CD8-positive, alpha-beta memory T cell (primary cell): Measurements from ENCODE around the gene OGFOD2. TPM values are rescaled to one million over a fixed set of nuclear protein-coding genes. Genes with fewer than 3 reads are reported as not detected.
"Not testable (repeated sequence)": the region's sequence is repeated elsewhere in the genome, so short reads cannot be mapped to it uniquely, and the experiment has no call there.

Source experiments
- CTCF ChIA-PET: fragments of 350-600 bp; sonication (Branson Sonifier 250); formaldehyde crosslinking; loops from one replicate; lab custom pipeline; 2021; ENCODE audit warnings: antibody characterized with exemption; lab: Charles Lee
- POLR2A ChIA-PET: fragments of 350-600 bp; sonication (Branson Sonifier 250); formaldehyde crosslinking; loops from one replicate; lab custom pipeline; 2021; ENCODE audit warnings: antibody characterized with exemption; lab: Charles Lee
- DNase-seq, 5 donors: peaks; one replicate each; pipeline versions ENCODE4 v3.0.0 to v3.0.0-alpha.2; 2020 to 2022; ENCODE audit warnings: mixed read lengths in 1 of 5
- H3K27ac ChIP-seq: one replicate; pipeline ENCODE4 v1.7.0; 2013; ENCODE audit warnings: low read depth, mild to moderate bottlenecking, low read length, moderate library complexity
- H3K27me3 ChIP-seq: 2 replicates; pipeline ENCODE4 v1.7.0; 2013; ENCODE audit warnings: low read length, mild to moderate bottlenecking; ENCODE audit not compliant: insufficient read depth, poor library complexity, severe bottlenecking
- H3K36me3 ChIP-seq: 2 replicates; pipeline ENCODE4 v1.7.0; 2013; ENCODE audit warnings: mild to moderate bottlenecking, low read length, moderate library complexity; ENCODE audit not compliant: insufficient read depth
- H3K4me1 ChIP-seq: 2 replicates; pipeline ENCODE4 v1.7.0; 2013; ENCODE audit warnings: mild to moderate bottlenecking, low read length, moderate library complexity; ENCODE audit not compliant: insufficient read depth
- H3K4me3 ChIP-seq: 2 replicates; pipeline ENCODE4 v1.7.0; 2013; ENCODE audit warnings: mild to moderate bottlenecking, low read length
- H3K9me3 ChIP-seq: 2 replicates; pipeline ENCODE4 v1.7.0; 2013; ENCODE audit warnings: mild to moderate bottlenecking, low read length
- H3K27ac Mint-ChIP-seq, 8 donors: one replicate each; pipeline ENCODE4 v1.8.0; 2020 to 2021; ENCODE audit warnings: mixed read lengths in 8 of 8, mild to moderate bottlenecking in 6 of 8, inconsistent platforms in 3 of 8, moderate library complexity in 3 of 8
- H3K27me3 Mint-ChIP-seq, 2 donors: one replicate each; pipeline ENCODE4 v1.8.0; 2020 to 2021; ENCODE audit warnings: mixed read lengths in 2 of 2, mild to moderate bottlenecking in 1 of 2, moderate library complexity in 1 of 2
- H3K36me3 Mint-ChIP-seq, 3 donors: one replicate each; pipeline ENCODE4 v1.8.0; 2020 to 2021; ENCODE audit warnings: mixed read lengths in 3 of 3, inconsistent platforms in 1 of 3, mild to moderate bottlenecking in 1 of 3
- H3K4me1 Mint-ChIP-seq, 3 donors: one replicate each; pipeline ENCODE4 v1.8.0; 2020 to 2021; ENCODE audit warnings: mixed read lengths in 3 of 3, inconsistent platforms in 1 of 3, mild to moderate bottlenecking in 1 of 3
- H3K4me3 Mint-ChIP-seq, 7 donors: one replicate each; pipeline ENCODE4 v1.8.0; 2020 to 2021; ENCODE audit warnings: mixed read lengths in 7 of 7, mild to moderate bottlenecking in 6 of 7, moderate library complexity in 4 of 7, inconsistent platforms in 2 of 7
- H3K9me3 Mint-ChIP-seq, 5 donors: one replicate each; pipeline ENCODE4 v1.8.0; 2020 to 2022; ENCODE audit warnings: mixed read lengths in 5 of 5, mild to moderate bottlenecking in 3 of 5, moderate library complexity in 2 of 5, inconsistent platforms in 1 of 5
- polyA plus RNA-seq: library from polyadenylated mRNA; unstranded; fragments of 300-500 nt; fragmentation: Illumina TruSeq; gene quantifications from one replicate; pipeline ENCODE4 v1.2.3, GENCODE V29; 2021
- total RNA-seq, 2 experiments: library from RNA; stranded (reverse); gene quantifications; one replicate each; pipeline ENCODE4 v1.2.3, GENCODE V29; 2021

The OGFOD2 gene
- total and polyA plus RNA-seq, 3 experiments from 2014 or later: 14.9 to 29.5 (median 27.7) TPM

- Mint-ChIP-seq H3K36me3 (peaks cover 0 to 2% (median 0%) of the 10 kb centered on the region in 3 donors), H3K4me3 (no peak overlapping the region), H3K27ac (peak overlapping the region in 1 of 8 donors; percentile 61), H3K4me1 (no peaks in the 10 kb centered on the region), H3K27me3 (no peaks in the 10 kb centered on the region), H3K9me3 (no peaks in the 10 kb centered on the region)
- Histone ChIP-seq H3K9me3 (no peaks in the 10 kb centered on the region), H3K27ac (no peak overlapping the region), H3K4me3 (no peak overlapping the region), H3K4me1 (no peaks in the 10 kb centered on the region), H3K27me3 (no peaks in the 10 kb centered on the region), H3K36me3 (no peaks in the 10 kb centered on the region)
- DNase-seq: no peak
- POLR2A ChIA-PET: no interaction called here
- CTCF ChIA-PET: interaction anchor here (0.8 kb wide), 1 partner anchor 303 kb away, joined by 3 read pairs; no protein-coding TSS in a partner anchor
Measured at GRCh38 chr12:122935318-122935717, 39.7 kb upstream of the OGFOD2 start.

- Mint-ChIP-seq H3K27ac (peak overlapping the region in 1 of 8 donors; percentile 54), H3K36me3 (peaks cover 0 to 2% (median 0%) of the 10 kb centered on the region in 3 donors), H3K27me3 (no peaks in the 10 kb centered on the region), H3K9me3 (no peaks in the 10 kb centered on the region), H3K4me1 (peaks cover 2 to 5% (median 4%) of the 10 kb centered on the region in 3 donors), H3K4me3 (no peak overlapping the region)
- no peaks in the 10 kb centered on the region for H3K4me1 ChIP-seq
- ChIA-PET POLR2A (no interaction called here), CTCF (no interaction called here)
- DNase-seq: no peak
- H3K27me3 ChIP-seq: no peaks in the 10 kb centered on the region
- H3K9me3 ChIP-seq: no peaks in the 10 kb centered on the region
- no peak overlapping the region for H3K4me3 ChIP-seq
- H3K27ac ChIP-seq: no peak overlapping the region
- H3K36me3 ChIP-seq: no peaks in the 10 kb centered on the region
Measured at GRCh38 chr12:122937622-122938091, 37.4 kb upstream of the OGFOD2 start.

- no peak overlapping the region for H3K27ac ChIP-seq
- H3K36me3 ChIP-seq: no peaks in the 10 kb centered on the region
- no peaks in the 10 kb centered on the region for H3K9me3 ChIP-seq
- no peaks in the 10 kb centered on the region for H3K4me1 ChIP-seq
- Mint-ChIP-seq H3K9me3 (no peaks in the 10 kb centered on the region), H3K4me1 (peaks cover 9 to 12% (median 12%) of the 10 kb centered on the region in 3 donors), H3K27ac (peak overlapping the region in 1 of 8 donors; percentile 4), H3K4me3 (no peak overlapping the region), H3K36me3 (peaks cover 0 to 2% (median 0%) of the 10 kb centered on the region in 3 donors), H3K27me3 (no peaks in the 10 kb centered on the region)
- H3K27me3 ChIP-seq: no peaks in the 10 kb centered on the region
- CTCF ChIA-PET: no interaction called here
- DNase-seq: no peak
- no peak overlapping the region for H3K4me3 ChIP-seq
- POLR2A ChIA-PET: no interaction called here
Measured at GRCh38 chr12:122939125-122939524, 35.9 kb upstream of the OGFOD2 start.

- H3K4me3 ChIP-seq, H3K4me1 ChIP-seq, H3K9me3 Mint-ChIP-seq, H3K36me3 Mint-ChIP-seq, H3K27me3 ChIP-seq, POLR2A ChIA-PET, H3K27me3 Mint-ChIP-seq, H3K27ac ChIP-seq, DNase-seq, H3K27ac Mint-ChIP-seq, H3K36me3 ChIP-seq, H3K9me3 ChIP-seq: not testable (repeated sequence)
- Mint-ChIP-seq H3K4me3 (peak overlapping the region in 1 of 7 donors; percentile 36), H3K4me1 (peaks cover 12 to 14% (median 14%) of the 10 kb centered on the region in 3 donors)
- CTCF ChIA-PET: interaction anchor here (1.2 kb wide), 1 partner anchor 10 kb away, joined by 3 read pairs; no protein-coding TSS in a partner anchor
Measured at GRCh38 chr12:122941351-122941750, 33.7 kb upstream of the OGFOD2 start.

- H3K9me3 Mint-ChIP-seq: no peaks in the 10 kb centered on the region
- ChIA-PET CTCF (interaction anchor here (1.9 kb wide), 1 partner anchor 10 kb away, joined by 5 read pairs; no protein-coding TSS in a partner anchor), POLR2A (no interaction called here)
- no peak overlapping the region for H3K4me3 Mint-ChIP-seq
- no peaks in the 10 kb centered on the region for H3K36me3 ChIP-seq
- peaks cover 6% of the 10 kb centered on the region for H3K4me1 ChIP-seq
- H3K4me1 Mint-ChIP-seq: peaks cover 22 to 25% (median 24%) of the 10 kb centered on the region in 3 donors
- H3K27me3 ChIP-seq: no peaks in the 10 kb centered on the region
- no peak overlapping the region for H3K4me3 ChIP-seq
- H3K27ac ChIP-seq: no peak overlapping the region
- H3K36me3 Mint-ChIP-seq: peaks cover 0 to 3% (median 0%) of the 10 kb centered on the region in 3 donors
- DNase-seq: no peak
- peak overlapping the region in 2 of 8 donors; percentile 11 to 75 for H3K27ac Mint-ChIP-seq
- H3K9me3 ChIP-seq: no peaks in the 10 kb centered on the region
- no peaks in the 10 kb centered on the region for H3K27me3 Mint-ChIP-seq
Measured at GRCh38 chr12:122942637-122943036, 32.4 kb upstream of the OGFOD2 start.

GRCh38 chr12:122943196-122943595, 31.8 kb upstream of the OGFOD2 start:
- Mint-ChIP-seq H3K27ac (peak overlapping the region in 1 of 8 donors; percentile 42), H3K27me3 (no peaks in the 10 kb centered on the region), H3K4me3 (peak overlapping the region in 1 of 7 donors; percentile 28), H3K36me3 (peaks cover 0 to 3% (median 0%) of the 10 kb centered on the region in 3 donors), H3K9me3 (no peaks in the 10 kb centered on the region), H3K4me1 (peaks cover 22 to 27% (median 25%) of the 10 kb centered on the region in 3 donors)
- Histone ChIP-seq H3K4me1 (peaks cover 6% of the 10 kb centered on the region), H3K36me3 (no peaks in the 10 kb centered on the region), H3K27me3 (no peaks in the 10 kb centered on the region), H3K27ac (no peak overlapping the region), H3K4me3 (no peak overlapping the region), H3K9me3 (no peaks in the 10 kb centered on the region)
- ChIA-PET POLR2A (no interaction called here), CTCF (interaction anchor here (1.9 kb wide), 1 partner anchor 9 kb away, joined by 5 read pairs; no protein-coding TSS in a partner anchor)
- DNase-seq: no peak

- peaks cover 22 to 27% (median 25%) of the 10 kb centered on the region in 3 donors for H3K4me1 Mint-ChIP-seq
- CTCF ChIA-PET: interaction anchor here (0.5 to 13.5 kb wide), 3 partner anchors 73 to 139 kb away, joined by 4 to 162 read pairs (median 4); no protein-coding TSS in a partner anchor
Measured at GRCh38 chr12:122944605-122945592, 30.1 kb upstream of the OGFOD2 start.

More at GRCh38 chr12:122944605-122945592, 30.1 kb upstream of the OGFOD2 start:
- no peaks in the 10 kb centered on the region for H3K27me3 ChIP-seq
- no peak overlapping the region for H3K27ac ChIP-seq
- POLR2A ChIA-PET: interaction anchor here (1.3 kb wide), 1 partner anchor 109 kb away, joined by 4 read pairs; the partner anchor contains the start of gene HIP1R
- Mint-ChIP-seq H3K27ac (peak overlapping the region in 1 of 8 donors; percentile 66), H3K36me3 (peaks cover 0 to 2% (median 0%) of the 10 kb centered on the region in 3 donors), H3K4me3 (no peak overlapping the region), H3K9me3 (no peaks in the 10 kb centered on the region), H3K27me3 (no peaks in the 10 kb centered on the region)
- H3K9me3 ChIP-seq: no peaks in the 10 kb centered on the region
- peaks cover 6% of the 10 kb centered on the region for H3K4me1 ChIP-seq
- no peak for DNase-seq
- no peaks in the 10 kb centered on the region for H3K36me3 ChIP-seq
- no peak overlapping the region for H3K4me3 ChIP-seq
